HepG2 (cell line): ENCODE measurements around the gene TMEM196. TPM values are rescaled to one million over a fixed set of nuclear protein-coding genes. Genes with fewer than 3 reads are reported as not detected.

ENCODE experiments used
- ATAC-seq: fragments of 200-7000 bp; cut with Tn5 transposase; 3 replicates; pipeline ENCODE4 v1.9.1; 2020; ENCODE audit warnings: mild to moderate bottlenecking, moderate library complexity
- BruUV-seq: library from RNA; stranded (reverse); fragments of 400-500 nt; replicated peaks from 2 replicates; lab custom pipeline; 2021; lab: Mats Ljungman, UMichigan
- CTCF ChIA-PET: fragments of 300-600 bp; formaldehyde crosslinking; extraction: SDS; loops from one replicate; lab custom pipeline; 2021; ENCODE audit warnings: low total read pairs, inconsistent platforms, low intra/inter-chr PET ratio; lab: Yijun Ruan, JAX
- POLR2A ChIA-PET: fragments of 350-600 bp; sonication (Branson Sonifier 250); formaldehyde crosslinking; loops from one replicate; lab custom pipeline; 2020; ENCODE audit warnings: antibody characterized with exemption, inconsistent platforms; lab: Yijun Ruan, JAX
- DNase-seq: peaks from one replicate; pipeline ENCODE4 v3.0.0-alpha.2; 2015; ENCODE audit warnings: low spot score
- FAIRE-seq: peaks from 3 replicates; lab custom pipeline; 2011; peaks lifted over from hg19 to GRCh38; lab: Jason Lieb, UNC
- H2AFZ ChIP-seq: one replicate; pipeline ENCODE4 v1.6.1; 2011; ENCODE audit warnings: low read length, inconsistent platforms
- H3K27ac ChIP-seq: fragments of 300-600 bp; 3 replicates; pipeline ENCODE4 v1.8.0; 2011; ENCODE audit warnings: mixed run types, mild to moderate bottlenecking, mixed read lengths, low read length, inconsistent platforms; ENCODE audit not compliant: insufficient read depth; ENCODE audit errors: extremely low read length
- H3K27me3 ChIP-seq, 2 experiments: fragments of 200-600 bp in 1 of 2; 2 replicates in 1 of 2; 3 replicates in 1 of 2; pipeline versions ENCODE4 v1.6.0 to v1.8.0; 2011; ENCODE audit warnings: low read length in 2 of 2, mild to moderate bottlenecking in 2 of 2, moderate library complexity in 2 of 2, inconsistent platforms in 1 of 2; ENCODE audit not compliant: insufficient read depth in 2 of 2, control insufficient read depth in 1 of 2
- H3K36me3 ChIP-seq, 2 experiments: fragments of 200-600 bp in 1 of 2; replicated peaks in 1 of 2; 2 replicates in 1 of 2; 3 replicates in 1 of 2; pipeline versions ENCODE4 v1.5.1 to v1.8.0; 2011; ENCODE audit warnings: low read length in 2 of 2, inconsistent platforms in 1 of 2; ENCODE audit not compliant: insufficient read depth in 2 of 2, control insufficient read depth in 1 of 2
- H3K4me1 ChIP-seq: 2 replicates; pipeline ENCODE4 v1.5.1; 2012; ENCODE audit warnings: low read length, inconsistent platforms; ENCODE audit not compliant: insufficient read depth
- H3K4me2 ChIP-seq: 2 replicates; pipeline ENCODE4 v1.6.0; 2011; ENCODE audit warnings: low read depth, low read length, inconsistent platforms
- H3K4me3 ChIP-seq, 3 experiments: fragments of 200-600 bp in 1 of 3; sonication (generic), shearing (Covaris generic) in 1 of 3; replicated peaks in 1 of 3; 2 replicates each; pipeline ENCODE4 v1.5.1; 2011 to 2016; ENCODE audit warnings: low read length in 3 of 3, inconsistent platforms in 2 of 3, low read depth in 2 of 3, mild to moderate bottlenecking in 2 of 3, control low read depth in 1 of 3, mixed read lengths in 1 of 3; ENCODE audit not compliant: insufficient read depth in 1 of 3
- H3K79me2 ChIP-seq: one replicate; pipeline ENCODE4 v1.6.1; 2011; ENCODE audit warnings: low read length, inconsistent platforms; ENCODE audit not compliant: insufficient read depth
- H3K9ac ChIP-seq: 2 replicates; pipeline ENCODE4 v1.6.0; 2011; ENCODE audit warnings: mild to moderate bottlenecking, low read depth, low read length, inconsistent platforms; ENCODE audit not compliant: insufficient read depth
- H3K9me3 ChIP-seq: 2 replicates; pipeline ENCODE4 v1.5.1; 2012; ENCODE audit warnings: mild to moderate bottlenecking, low read length
- H4K20me1 ChIP-seq: 2 replicates; pipeline ENCODE4 v1.6.0; 2011; ENCODE audit warnings: inconsistent platforms, mild to moderate bottlenecking, low read length, moderate library complexity; ENCODE audit not compliant: insufficient read depth
- ELF4 ChIP-seq: sonication (generic); formaldehyde crosslinking; IDR thresholded peaks from 2 replicates; pipeline ENCODE4 v1.5.0; 2020; ENCODE audit warnings: missing genetic modification reagents, mild to moderate bottlenecking, moderate library complexity, borderline replicate concordance
- GATA4 ChIP-seq: sonication (generic); IDR thresholded peaks from 2 replicates; pipeline ENCODE4 v1.6.1; 2016; ENCODE audit warnings: antibody characterized with exemption, low read depth, borderline replicate concordance
- KAT8 ChIP-seq: IDR thresholded peaks from 2 replicates; pipeline ENCODE4 v1.6.1; 2016; ENCODE audit warnings: missing genetic modification reagents, missing compliant biosample characterization
- SP4 ChIP-seq: sonication (generic); formaldehyde crosslinking; IDR thresholded peaks from 2 replicates; pipeline ENCODE4 v1.8.1; 2023; ENCODE audit warnings: mild to moderate bottlenecking, missing genetic modification reagents
- ZNF232 ChIP-seq: sonication (generic); formaldehyde crosslinking; IDR thresholded peaks from 2 replicates; pipeline ENCODE4 v1.4.0; 2020; ENCODE audit warnings: missing genetic modification reagents, borderline replicate concordance
- ZNF607 ChIP-seq: sonication (generic); formaldehyde crosslinking; IDR thresholded peaks from 2 replicates; pipeline ENCODE4 v1.5.1; 2020; ENCODE audit warnings: missing genetic modification reagents, mild to moderate bottlenecking, borderline replicate concordance
- WGBS: methylation state at CpG from one replicate; pipeline ENCODE4 v1.1.6; 2017; ENCODE audit warnings: low lambda C conversion rate; 5-methylcytosine and 5-hydroxymethylcytosine counted together
- in situ Hi-C: cut with HindIII; loops from 2 replicates; pipeline ENCODE4 v1.10.0; 2017; ENCODE audit warnings: low pct_unique_long_range_greater_than_20kb; ENCODE audit not compliant: extremely low pct_ligation_motif_present
- intact Hi-C: fragments of 100-400 bp; cut with micrococcal nuclease; formaldehyde crosslinking; loops from one replicate; pipeline ENCODE4 v1.10.0; 2022; ENCODE audit not compliant: unreplicated experiment
- polyA plus RNA-seq, 8 experiments: library from polyadenylated mRNA; depleted of rRNA in 3 of 8; stranded (reverse) in 7 of 8; unstranded in 1 of 8; fragments of >200 nt; fragmentation: Illumina TruSeq in 4 of 8; extraction: Trizol in 4 of 8; gene quantifications; 2 replicates each; pipeline versions ENCODE4 v1.2.1 to v1.2.3, GENCODE V29; 2011 to 2016; ENCODE audit warnings: low read depth in 4 of 8, missing spikeins in 1 of 8, mixed read lengths in 1 of 8; ENCODE audit not compliant: insufficient read depth in 1 of 8
- total RNA-seq, 5 experiments: library from RNA; depleted of rRNA; stranded (reverse); fragments of >200 nt; fragmentation: Illumina TruSeq; extraction: Trizol; gene quantifications; 2 replicates each; pipeline ENCODE4 v1.2.3, GENCODE V29; 2016; ENCODE audit warnings: low read depth in 1 of 5
- TF ChIP-seq, protein P1 (sequence below): sonication (generic); formaldehyde crosslinking; IDR thresholded peaks from 2 replicates; pipeline ENCODE4 v1.5.0; 2020; ENCODE audit warnings: missing genetic modification reagents
- TF ChIP-seq, protein P2 (sequence below): sonication (generic); formaldehyde crosslinking; IDR thresholded peaks from 2 replicates; pipeline ENCODE4 v1.4.0; 2020; ENCODE audit warnings: missing genetic modification reagents
- TF ChIP-seq, protein P3 (sequence below): sonication (generic); formaldehyde crosslinking; IDR thresholded peaks from 2 replicates; pipeline ENCODE4 v1.4.0; 2020; ENCODE audit warnings: mild to moderate bottlenecking, missing genetic modification reagents

Gene TMEM196
- total and polyA plus RNA-seq, 2 of the 13 experiments (the other 11 are each of a cell fraction or from before 2014, with no cell fraction given) = not detected

DNA sequence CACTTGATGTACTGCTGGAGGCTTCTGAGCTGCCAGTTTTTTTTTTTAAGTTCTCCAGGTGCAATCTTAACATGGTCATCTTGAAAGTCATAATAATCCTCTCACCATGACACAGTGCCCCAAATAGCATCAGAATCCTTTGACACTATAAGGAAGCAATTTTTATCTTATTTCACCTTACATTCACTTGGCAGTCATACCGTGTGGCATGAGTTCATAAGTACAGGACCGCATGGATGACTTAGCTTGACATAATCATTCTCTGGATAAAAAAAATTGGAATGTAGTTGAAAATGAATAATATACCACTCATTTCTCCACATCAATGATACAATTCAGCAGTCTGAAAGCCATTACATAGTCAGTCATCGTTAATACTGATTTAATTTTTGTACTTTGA, 25.6 kb upstream of the TMEM196 start:
- Histone ChIP-seq H3K4me3 (no peak overlapping the region), H3K27me3 (no peaks in the 10 kb centered on the region), H3K4me2 (no peak overlapping the region), H3K4me1 (no peaks in the 10 kb centered on the region), H3K79me2 (no peaks in the 10 kb centered on the region), H3K36me3 (no peaks in the 10 kb centered on the region), H3K9ac (no peak overlapping the region), H3K27ac (no peak overlapping the region), H2AFZ (no peak overlapping the region), H4K20me1 (no peaks in the 10 kb centered on the region), H3K9me3 (peaks cover 60% of the 10 kb centered on the region)
- DNase-seq (no peak), ATAC-seq (no peak), FAIRE-seq (no peak)
- in situ Hi-C loops (no loop called here), intact Hi-C loops (no loop called here)
- TF ChIP-seq GATA4 (no peak), ZNF232 (CRISPR knock-in tag) (no peak)
- TF ChIP-seq, protein P1, sequence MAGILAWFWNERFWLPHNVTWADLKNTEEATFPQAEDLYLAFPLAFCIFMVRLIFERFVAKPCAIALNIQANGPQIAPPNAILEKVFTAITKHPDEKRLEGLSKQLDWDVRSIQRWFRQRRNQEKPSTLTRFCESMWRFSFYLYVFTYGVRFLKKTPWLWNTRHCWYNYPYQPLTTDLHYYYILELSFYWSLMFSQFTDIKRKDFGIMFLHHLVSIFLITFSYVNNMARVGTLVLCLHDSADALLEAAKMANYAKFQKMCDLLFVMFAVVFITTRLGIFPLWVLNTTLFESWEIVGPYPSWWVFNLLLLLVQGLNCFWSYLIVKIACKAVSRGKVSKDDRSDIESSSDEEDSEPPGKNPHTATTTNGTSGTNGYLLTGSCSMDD (CRISPR knock-in tag) = no peak
- POLR2A ChIA-PET = no interaction called here
- 7% methylated on average over 3 of the region's 3 CpGs for WGBS
- BruUV-seq = no TSS peak
- CTCF ChIA-PET = no interaction called here

DNA sequence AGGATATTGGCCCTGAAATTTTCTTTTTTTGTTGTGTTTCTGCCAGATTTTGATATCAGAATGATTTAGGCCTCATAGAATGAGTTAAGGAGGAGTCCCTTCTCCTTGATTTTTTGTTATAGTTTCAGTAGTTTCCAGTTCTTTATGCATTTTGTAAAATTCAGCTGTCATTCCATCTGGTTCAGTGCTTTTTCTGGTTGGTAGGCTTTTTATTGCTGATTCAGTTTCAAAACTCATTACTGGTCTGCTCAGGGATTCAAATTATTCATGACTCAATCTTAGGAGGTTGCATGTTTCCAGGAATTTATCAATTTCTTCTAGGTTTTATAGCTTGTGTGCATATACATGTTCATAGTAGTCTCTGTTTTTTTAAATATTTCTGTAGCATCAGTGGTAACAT, 10.1 kb upstream of the TMEM196 start:
- ChIA-PET CTCF (no interaction called here), POLR2A (no interaction called here)
- H3K36me3 ChIP-seq = no peaks in the 10 kb centered on the region
- DNase-seq (no peak), FAIRE-seq (no peak), ATAC-seq (no peak)
- H2AFZ ChIP-seq = no peak overlapping the region
- in situ Hi-C loops = no loop called here
- no TSS peak for BruUV-seq
- no peak overlapping the region for H3K4me2 ChIP-seq
- H3K9me3 ChIP-seq = peaks cover 61% of the 10 kb centered on the region
- H3K9ac ChIP-seq = no peak overlapping the region
- H3K27ac ChIP-seq = no peak overlapping the region
- intact Hi-C loops = no loop called here
- H4K20me1 ChIP-seq = no peaks in the 10 kb centered on the region
- H3K27me3 ChIP-seq = no peaks in the 10 kb centered on the region
- H3K4me1 ChIP-seq = no peaks in the 10 kb centered on the region
- H3K79me2 ChIP-seq = no peaks in the 10 kb centered on the region
- H3K4me3 ChIP-seq = no peak overlapping the region
- TF ChIP-seq SP4 (CRISPR knock-in tag) (no peak), ELF4 (CRISPR knock-in tag) (no peak), ZNF607 (no peak), KAT8 (no peak)
- TF ChIP-seq, protein P2, sequence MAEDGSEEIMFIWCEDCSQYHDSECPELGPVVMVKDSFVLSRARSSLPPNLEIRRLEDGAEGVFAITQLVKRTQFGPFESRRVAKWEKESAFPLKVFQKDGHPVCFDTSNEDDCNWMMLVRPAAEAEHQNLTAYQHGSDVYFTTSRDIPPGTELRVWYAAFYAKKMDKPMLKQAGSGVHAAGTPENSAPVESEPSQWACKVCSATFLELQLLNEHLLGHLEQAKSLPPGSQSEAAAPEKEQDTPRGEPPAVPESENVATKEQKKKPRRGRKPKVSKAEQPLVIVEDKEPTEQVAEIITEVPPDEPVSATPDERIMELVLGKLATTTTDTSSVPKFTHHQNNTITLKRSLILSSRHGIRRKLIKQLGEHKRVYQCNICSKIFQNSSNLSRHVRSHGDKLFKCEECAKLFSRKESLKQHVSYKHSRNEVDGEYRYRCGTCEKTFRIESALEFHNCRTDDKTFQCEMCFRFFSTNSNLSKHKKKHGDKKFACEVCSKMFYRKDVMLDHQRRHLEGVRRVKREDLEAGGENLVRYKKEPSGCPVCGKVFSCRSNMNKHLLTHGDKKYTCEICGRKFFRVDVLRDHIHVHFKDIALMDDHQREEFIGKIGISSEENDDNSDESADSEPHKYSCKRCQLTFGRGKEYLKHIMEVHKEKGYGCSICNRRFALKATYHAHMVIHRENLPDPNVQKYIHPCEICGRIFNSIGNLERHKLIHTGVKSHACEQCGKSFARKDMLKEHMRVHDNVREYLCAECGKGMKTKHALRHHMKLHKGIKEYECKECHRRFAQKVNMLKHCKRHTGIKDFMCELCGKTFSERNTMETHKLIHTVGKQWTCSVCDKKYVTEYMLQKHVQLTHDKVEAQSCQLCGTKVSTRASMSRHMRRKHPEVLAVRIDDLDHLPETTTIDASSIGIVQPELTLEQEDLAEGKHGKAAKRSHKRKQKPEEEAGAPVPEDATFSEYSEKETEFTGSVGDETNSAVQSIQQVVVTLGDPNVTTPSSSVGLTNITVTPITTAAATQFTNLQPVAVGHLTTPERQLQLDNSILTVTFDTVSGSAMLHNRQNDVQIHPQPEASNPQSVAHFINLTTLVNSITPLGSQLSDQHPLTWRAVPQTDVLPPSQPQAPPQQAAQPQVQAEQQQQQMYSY = no peak
- TF ChIP-seq, protein P3, sequence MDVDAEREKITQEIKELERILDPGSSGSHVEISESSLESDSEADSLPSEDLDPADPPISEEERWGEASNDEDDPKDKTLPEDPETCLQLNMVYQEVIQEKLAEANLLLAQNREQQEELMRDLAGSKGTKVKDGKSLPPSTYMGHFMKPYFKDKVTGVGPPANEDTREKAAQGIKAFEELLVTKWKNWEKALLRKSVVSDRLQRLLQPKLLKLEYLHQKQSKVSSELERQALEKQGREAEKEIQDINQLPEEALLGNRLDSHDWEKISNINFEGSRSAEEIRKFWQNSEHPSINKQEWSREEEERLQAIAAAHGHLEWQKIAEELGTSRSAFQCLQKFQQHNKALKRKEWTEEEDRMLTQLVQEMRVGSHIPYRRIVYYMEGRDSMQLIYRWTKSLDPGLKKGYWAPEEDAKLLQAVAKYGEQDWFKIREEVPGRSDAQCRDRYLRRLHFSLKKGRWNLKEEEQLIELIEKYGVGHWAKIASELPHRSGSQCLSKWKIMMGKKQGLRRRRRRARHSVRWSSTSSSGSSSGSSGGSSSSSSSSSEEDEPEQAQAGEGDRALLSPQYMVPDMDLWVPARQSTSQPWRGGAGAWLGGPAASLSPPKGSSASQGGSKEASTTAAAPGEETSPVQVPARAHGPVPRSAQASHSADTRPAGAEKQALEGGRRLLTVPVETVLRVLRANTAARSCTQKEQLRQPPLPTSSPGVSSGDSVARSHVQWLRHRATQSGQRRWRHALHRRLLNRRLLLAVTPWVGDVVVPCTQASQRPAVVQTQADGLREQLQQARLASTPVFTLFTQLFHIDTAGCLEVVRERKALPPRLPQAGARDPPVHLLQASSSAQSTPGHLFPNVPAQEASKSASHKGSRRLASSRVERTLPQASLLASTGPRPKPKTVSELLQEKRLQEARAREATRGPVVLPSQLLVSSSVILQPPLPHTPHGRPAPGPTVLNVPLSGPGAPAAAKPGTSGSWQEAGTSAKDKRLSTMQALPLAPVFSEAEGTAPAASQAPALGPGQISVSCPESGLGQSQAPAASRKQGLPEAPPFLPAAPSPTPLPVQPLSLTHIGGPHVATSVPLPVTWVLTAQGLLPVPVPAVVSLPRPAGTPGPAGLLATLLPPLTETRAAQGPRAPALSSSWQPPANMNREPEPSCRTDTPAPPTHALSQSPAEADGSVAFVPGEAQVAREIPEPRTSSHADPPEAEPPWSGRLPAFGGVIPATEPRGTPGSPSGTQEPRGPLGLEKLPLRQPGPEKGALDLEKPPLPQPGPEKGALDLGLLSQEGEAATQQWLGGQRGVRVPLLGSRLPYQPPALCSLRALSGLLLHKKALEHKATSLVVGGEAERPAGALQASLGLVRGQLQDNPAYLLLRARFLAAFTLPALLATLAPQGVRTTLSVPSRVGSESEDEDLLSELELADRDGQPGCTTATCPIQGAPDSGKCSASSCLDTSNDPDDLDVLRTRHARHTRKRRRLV = no peak
